ENCODE results near the gene PABPN1L. TPM values are rescaled to one million over a fixed set of nuclear protein-coding genes. Genes with fewer than 3 reads are reported as not detected.

The PABPN1L gene
- total and polyA plus RNA-seq, 2 experiments from 2014 or later = not detected

GRCh38 chr16:88863426-88863825 is 3.0 kb downstream of the PABPN1L start:
- Mint-ChIP-seq H3K27ac (no peak overlapping the region), H3K27me3 (ENCODE audit: insufficient read depth, low read depth, poor library complexity) (peaks cover 7% of the 10 kb centered on the region)

More at GRCh38 chr16:88863426-88863825, 3.0 kb downstream of the PABPN1L start:
- DNase-seq (ENCODE audit: low spot score) (no peak), ATAC-seq (no peak)
- peaks cover 2% of the 10 kb centered on the region; the same call in 1 of the 3 replicates for H3K4me1 Mint-ChIP-seq
- Histone ChIP-seq H3K9me2 (ENCODE audit: insufficient read depth) (no peaks in the 10 kb centered on the region), H3K4me3 (no peak overlapping the region), H3K79me2 (replicated peaks; ENCODE audit: insufficient read depth) (no peaks in the 10 kb centered on the region), H3K27ac (ENCODE audit: low read depth) (no peak overlapping the region), H3K27me3 (ENCODE audit: insufficient read depth) (no peaks in the 10 kb centered on the region), H3K4me2 (no peak overlapping the region), H4K20me1 (replicated peaks; ENCODE audit: insufficient read depth) (no peaks in the 10 kb centered on the region; the same call in 1 of the 2 replicates), H2AFZ (no peak overlapping the region), H3K36me3 (ENCODE audit: insufficient read depth) (no peaks in the 10 kb centered on the region), H3F3A (replicated peaks; ENCODE audit: low read depth) (no peaks in the 10 kb centered on the region), H3K4me1 (ENCODE audit: insufficient read depth) (no peaks in the 10 kb centered on the region)
- no peak overlapping the region for H3K4me3 Mint-ChIP-seq
- no peaks in the 10 kb centered on the region for H3K9me3 Mint-ChIP-seq
- TF ChIP-seq ZNF462 (CRISPR knock-in tag; IDR thresholded peaks at IDR 0.05) = no peak
- TF ChIP-seq STAT1 (IDR thresholded peaks at IDR 0.05; ENCODE audit: unreplicated experiment) = no peak
- peaks cover 25% of the 10 kb centered on the region for H3K36me3 Mint-ChIP-seq (ENCODE audit: low read depth)

Data from GM23338 (cell line).